Smooth muscle cell (in vitro differentiated cells): Measurements from ENCODE around the gene STYXL1. TPM values are rescaled to one million over a fixed set of nuclear protein-coding genes. Genes with fewer than 3 reads are reported as not detected.

ENCODE experiments used
- DNase-seq: peaks from one replicate; lab custom pipeline; 2025; ENCODE audit not compliant: unreplicated experiment; lab: John Stamatoyannopoulos, UW
- H2AFZ ChIP-seq: fragments of 200-600 bp; sonication (generic); 2 replicates; pipeline ENCODE4 v1.6.0; 2016; ENCODE audit warnings: antibody characterized with exemption, low read depth, mild to moderate bottlenecking
- H3F3A ChIP-seq: fragments of 200-600 bp; sonication (generic); 2 replicates; pipeline ENCODE4 v1.6.0; 2017; ENCODE audit warnings: antibody characterized with exemption, low read depth
- H3K27ac ChIP-seq: fragments of 200-600 bp; sonication (generic); 2 replicates; pipeline ENCODE4 v1.5.1; 2016; ENCODE audit warnings: low read depth, mild to moderate bottlenecking
- H3K27me3 ChIP-seq: fragments of 200-600 bp; sonication (generic); 2 replicates; pipeline ENCODE4 v1.6.1; 2016; ENCODE audit warnings: low read depth, mild to moderate bottlenecking
- H3K36me3 ChIP-seq: fragments of 200-600 bp; sonication (generic); 2 replicates; pipeline ENCODE4 v1.5.1; 2016; ENCODE audit warnings: low read depth
- H3K4me1 ChIP-seq: fragments of 200-600 bp; sonication (generic); 2 replicates; pipeline ENCODE4 v1.5.1; 2016; ENCODE audit warnings: low read depth
- H3K4me2 ChIP-seq: fragments of 200-600 bp; sonication (generic); 2 replicates; pipeline ENCODE4 v1.6.0; 2016; ENCODE audit warnings: mild to moderate bottlenecking
- H3K4me3 ChIP-seq: fragments of 200-600 bp; sonication (generic); 2 replicates; pipeline ENCODE4 v1.5.1; 2016; ENCODE audit warnings: mild to moderate bottlenecking
- H3K79me2 ChIP-seq: fragments of 200-600 bp; sonication (generic); 2 replicates; pipeline ENCODE4 v1.6.0; 2016; ENCODE audit warnings: low read depth, mild to moderate bottlenecking
- H3K9ac ChIP-seq: fragments of 200-600 bp; sonication (generic); 2 replicates; pipeline ENCODE4 v1.6.0; 2016; ENCODE audit warnings: low read depth
- H3K9me3 ChIP-seq: fragments of 200-600 bp; sonication (generic); replicated peaks from 2 replicates; pipeline ENCODE4 v1.5.1; 2016; ENCODE audit warnings: low read depth
- H4K20me1 ChIP-seq: fragments of 200-600 bp; sonication (generic); 2 replicates; pipeline ENCODE4 v1.6.0; 2016; ENCODE audit warnings: low read depth
- CTCF ChIP-seq: fragments of 200-600 bp; sonication (generic); IDR thresholded peaks from 2 replicates; pipeline ENCODE4 v1.5.1; 2017; ENCODE audit warnings: borderline replicate concordance, mild to moderate bottlenecking, antibody characterized with exemption; ENCODE audit not compliant: insufficient read depth, poor library complexity, severe bottlenecking
- WGBS: methylation state at CpG from one replicate; pipeline ENCODE4 v1.1.7; 2016; ENCODE audit warnings: low lambda C conversion rate; 5-methylcytosine and 5-hydroxymethylcytosine counted together
- polyA plus RNA-seq: library from polyadenylated mRNA; unstranded; fragments of >200 nt; fragmentation: Nextera tagmentation; extraction: Ambion mirVana; gene quantifications from 2 replicates; pipeline ENCODE4 v1.2.1, GENCODE V29; 2016
- total RNA-seq: library from RNA; depleted of rRNA; stranded (reverse); fragments of >200 nt; gene quantifications from 2 replicates; pipeline ENCODE4 v1.2.3, GENCODE V29; 2014

Gene STYXL1
- total and polyA plus RNA-seq, 2 experiments from 2014 or later = 75.6 to 84.0 TPM

GRCh38 chr7:75980430-75981202, 67.2 kb downstream of the STYXL1 start:
- no peaks in the 10 kb centered on the region for H4K20me1 ChIP-seq
- H3K36me3 ChIP-seq = no peaks in the 10 kb centered on the region
- H3K9me3 ChIP-seq = no peaks in the 10 kb centered on the region
- no peak overlapping the region for H3K4me2 ChIP-seq
- no peak for DNase-seq
- H2AFZ ChIP-seq = no peak overlapping the region
- H3K79me2 ChIP-seq = no peaks in the 10 kb centered on the region
- no peak overlapping the region for H3K9ac ChIP-seq
- no peaks in the 10 kb centered on the region for H3F3A ChIP-seq
- TF ChIP-seq CTCF = no peak
- no peaks in the 10 kb centered on the region for H3K4me1 ChIP-seq
- no peak overlapping the region for H3K27ac ChIP-seq
- 94% methylated on average over 28 of the region's 29 CpGs for WGBS
- H3K27me3 ChIP-seq = no peaks in the 10 kb centered on the region
- H3K4me3 ChIP-seq = no peak overlapping the region

GRCh38 chr7:75979759-75980429, 67.9 kb downstream of the STYXL1 start:
- H3K9me3 ChIP-seq = no peaks in the 10 kb centered on the region
- no peak overlapping the region for H3K4me3 ChIP-seq
- H4K20me1 ChIP-seq = no peaks in the 10 kb centered on the region
- H3K4me1 ChIP-seq = no peaks in the 10 kb centered on the region
- DNase-seq = no peak
- no peak overlapping the region for H3K27ac ChIP-seq
- H3K9ac ChIP-seq = no peak overlapping the region
- no peak overlapping the region for H3K4me2 ChIP-seq
- H3K27me3 ChIP-seq = no peaks in the 10 kb centered on the region
- no peaks in the 10 kb centered on the region for H3K79me2 ChIP-seq
- no peak overlapping the region for H2AFZ ChIP-seq
- WGBS = 96% methylated on average over 22 of the region's 22 CpGs
- no peak for TF ChIP-seq CTCF
- H3F3A ChIP-seq = no peaks in the 10 kb centered on the region
- H3K36me3 ChIP-seq = no peaks in the 10 kb centered on the region

GRCh38 chr7:75977743-75978142, 70.1 kb downstream of the STYXL1 start:
- H3K4me2 ChIP-seq = no peak overlapping the region
- no peak for DNase-seq

More at GRCh38 chr7:75977743-75978142, 70.1 kb downstream of the STYXL1 start:
- H2AFZ ChIP-seq = no peak overlapping the region
- no peaks in the 10 kb centered on the region for H3K4me1 ChIP-seq
- TF ChIP-seq CTCF = no peak
- no peak overlapping the region for H3K9ac ChIP-seq
- H4K20me1 ChIP-seq = no peaks in the 10 kb centered on the region
- no peaks in the 10 kb centered on the region for H3K27me3 ChIP-seq
- no peaks in the 10 kb centered on the region for H3F3A ChIP-seq
- H3K36me3 ChIP-seq = no peaks in the 10 kb centered on the region
- H3K27ac ChIP-seq = no peak overlapping the region
- no peaks in the 10 kb centered on the region for H3K9me3 ChIP-seq
- H3K4me3 ChIP-seq = no peak overlapping the region
- no peaks in the 10 kb centered on the region for H3K79me2 ChIP-seq
- WGBS = 89% methylated on average over 8 of the region's 8 CpGs
